Transverse colon (tissue), 3 donors: ENCODE results near the gene SENP5.

ENCODE experiments used
- CTCF ChIP-seq, 5 experiments: fragments of 200-600 bp in 3 of 5; fragments of 450-650 bp in 2 of 5; sonication (generic) in 3 of 5; IDR thresholded peaks; 1 replicate in 2 of 5; 2 replicates in 3 of 5; pipeline ENCODE4 v1.5.1; 2016 to 2017; ENCODE audit warnings: antibody characterized with exemption in 5 of 5, inconsistent platforms in 3 of 5, mild to moderate bottlenecking in 2 of 5, moderate library complexity in 1 of 5
- EP300 ChIP-seq: sonication (generic); formaldehyde crosslinking; IDR thresholded peaks from one replicate; pipeline ENCODE4 v1.6.1; 2017; ENCODE audit warnings: antibody characterized with exemption, low read depth

GRCh38 chr3:196886144-196886543 lies 18.4 kb downstream of the SENP5 start:
- TF ChIP-seq CTCF (IDR thresholded peaks at IDR 0.05) (no peak), EP300 (no peak)
